ENCODE measurements around the gene TESK2.

GRCh38 chr1:45356186-45356585 is 134.8 kb downstream of the TESK2 start:
- TF ChIP-seq CTCF (IDR thresholded peaks at IDR 0.05; ENCODE audit: borderline replicate concordance, extremely low read depth, low read length, poor library complexity, severe bottlenecking), result no peak
- no peak for TF ChIP-seq EZH2 (IDR thresholded peaks at IDR 0.05; ENCODE audit: borderline replicate concordance, low read depth, low read length, severe bottlenecking)
